Urothelium cell line (cell line): ENCODE data around the gene RBM47.

Experiments
- DNase-seq: peaks from one replicate; pipeline ENCODE4 v3.0.0; 2011; ENCODE audit warnings: low spot score, mixed read lengths
- FAIRE-seq: peaks from 2 replicates; lab custom pipeline; 2011; peaks lifted over from hg19 to GRCh38; lab: Jason Lieb, UNC

Gene RBM47

DNA sequence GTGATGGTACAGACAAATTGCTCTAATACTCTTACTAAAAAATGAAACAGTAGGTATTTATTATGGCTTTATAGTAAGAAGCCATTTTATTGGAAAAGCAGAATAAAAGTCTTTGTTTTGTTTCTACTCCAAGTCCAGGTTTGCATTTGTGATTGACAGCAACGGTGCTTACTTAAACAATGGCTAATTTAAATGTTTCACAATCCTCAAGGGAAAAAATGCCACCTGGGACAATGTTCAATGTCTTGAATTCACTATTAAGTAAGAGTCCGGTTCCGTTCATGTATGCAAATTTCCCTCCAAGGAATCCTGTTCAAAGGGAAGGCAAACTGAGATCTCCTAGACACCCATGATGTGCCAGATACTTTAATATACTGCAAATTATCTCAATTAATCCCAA, 123.6 kb downstream of the RBM47 start:
- no peak for FAIRE-seq
- DNase-seq = no peak

DNA sequence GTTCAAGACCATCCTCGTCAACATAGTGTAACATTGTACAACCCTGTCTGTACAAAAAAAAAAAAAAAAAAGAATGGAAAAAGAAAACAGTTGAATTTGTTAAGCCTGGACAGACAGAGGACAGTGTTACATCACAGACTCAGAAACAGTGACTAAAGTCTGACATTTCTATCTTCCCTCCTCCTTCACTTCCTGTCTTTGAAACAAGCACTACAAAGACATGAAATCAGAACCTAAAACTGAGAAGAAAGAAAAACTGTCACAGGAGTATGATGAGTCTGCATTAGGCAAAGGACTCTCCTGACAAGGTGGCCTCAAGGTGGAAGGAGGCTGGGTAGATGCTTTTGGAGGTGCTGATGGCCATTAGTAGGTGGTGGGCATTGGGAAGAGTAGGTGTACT, 126.7 kb downstream of the RBM47 start:
- FAIRE-seq (no peak), DNase-seq (no peak)

DNA sequence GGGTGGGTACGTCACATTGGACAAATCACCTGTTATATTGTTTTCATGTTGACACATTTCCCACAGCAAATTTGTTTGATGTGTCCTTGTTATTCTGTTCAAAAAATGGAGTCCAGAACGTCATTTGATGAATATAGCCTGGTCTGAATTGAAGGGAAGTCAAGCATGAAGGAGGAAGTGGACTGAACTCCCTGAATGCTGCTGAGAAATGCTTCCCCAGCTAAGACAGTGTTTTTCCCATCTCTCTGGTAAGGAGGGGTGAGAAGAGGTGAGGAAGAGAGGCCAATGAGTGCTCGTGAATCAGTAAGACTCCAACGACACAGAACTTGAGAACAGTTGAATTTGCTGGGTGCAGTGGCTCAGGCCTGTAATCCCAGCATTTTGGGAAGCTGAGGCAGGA, 127.4 kb downstream of the RBM47 start:
- DNase-seq = no peak
- no peak for FAIRE-seq

DNA sequence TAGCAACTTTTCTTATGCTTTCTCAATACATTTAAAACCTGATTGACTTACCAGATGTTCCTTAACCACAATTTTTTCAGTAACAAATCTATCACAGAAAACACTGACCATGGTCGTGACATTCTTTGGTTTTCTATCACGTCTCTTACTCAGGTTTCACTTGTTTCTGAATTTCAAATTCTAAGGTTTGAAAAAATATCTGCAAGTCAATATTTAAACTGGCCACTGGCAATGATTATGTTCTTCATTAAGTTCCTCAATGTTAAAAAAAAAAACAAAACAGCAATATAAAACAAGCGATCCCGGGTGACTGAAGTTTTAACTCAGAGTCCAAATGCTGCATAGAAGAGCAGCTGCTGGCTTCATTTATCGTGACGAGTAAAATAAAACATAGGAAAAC, 128.9 kb downstream of the RBM47 start:
- no peak for FAIRE-seq
- no peak for DNase-seq

GRCh38 chr4:40493160-40493559, 136.5 kb downstream of the RBM47 start:
- FAIRE-seq (no peak), DNase-seq (no peak)

- DNase-seq = no peak
- no peak for FAIRE-seq
Observed at GRCh38 chr4:40492691-40493090, 137.0 kb downstream of the RBM47 start.

- FAIRE-seq (no peak), DNase-seq (no peak)
Observed at GRCh38 chr4:40490481-40490880, 139.2 kb downstream of the RBM47 start.

GRCh38 chr4:40489961-40490360, 139.7 kb downstream of the RBM47 start:
- FAIRE-seq = no peak
- no peak for DNase-seq

- no peak for DNase-seq
- FAIRE-seq = no peak
Observed at GRCh38 chr4:40486534-40486933, 143.1 kb downstream of the RBM47 start.

DNA sequence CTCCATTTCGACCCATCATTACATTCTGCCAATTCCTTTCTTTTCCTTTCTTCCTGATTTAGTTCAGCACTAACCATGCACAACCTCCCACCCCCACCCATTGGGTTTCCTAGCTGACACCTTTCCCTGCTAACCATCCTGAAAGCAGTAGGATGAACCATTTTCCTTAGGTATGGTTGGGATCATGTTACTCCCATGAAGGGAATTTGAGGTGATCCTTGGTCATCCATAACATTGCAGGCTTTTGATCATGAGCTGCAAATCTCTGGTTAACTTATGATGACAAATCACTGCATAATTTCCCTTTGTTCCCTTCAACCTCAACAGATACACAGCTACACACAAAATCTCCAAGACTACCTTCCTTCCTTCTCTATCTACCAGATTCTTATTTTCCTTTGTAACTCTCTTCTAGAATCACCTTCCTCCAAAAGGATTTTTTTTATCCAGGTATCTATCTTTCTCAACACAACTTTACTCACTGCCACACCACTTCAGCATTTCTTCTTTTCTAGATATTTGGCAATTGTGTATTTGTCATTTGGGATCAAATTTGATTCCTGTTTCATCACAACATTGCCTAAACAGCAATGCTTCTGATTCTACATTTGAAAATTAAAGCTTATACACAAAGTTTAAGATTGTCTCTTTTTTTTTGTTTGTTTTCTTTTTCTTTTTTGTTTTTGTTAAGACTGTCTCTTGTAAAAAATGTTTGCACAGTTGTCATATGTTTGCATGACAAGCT, 145.1 kb downstream of the RBM47 start:
- DNase-seq = no peak
- no peak for FAIRE-seq

DNA sequence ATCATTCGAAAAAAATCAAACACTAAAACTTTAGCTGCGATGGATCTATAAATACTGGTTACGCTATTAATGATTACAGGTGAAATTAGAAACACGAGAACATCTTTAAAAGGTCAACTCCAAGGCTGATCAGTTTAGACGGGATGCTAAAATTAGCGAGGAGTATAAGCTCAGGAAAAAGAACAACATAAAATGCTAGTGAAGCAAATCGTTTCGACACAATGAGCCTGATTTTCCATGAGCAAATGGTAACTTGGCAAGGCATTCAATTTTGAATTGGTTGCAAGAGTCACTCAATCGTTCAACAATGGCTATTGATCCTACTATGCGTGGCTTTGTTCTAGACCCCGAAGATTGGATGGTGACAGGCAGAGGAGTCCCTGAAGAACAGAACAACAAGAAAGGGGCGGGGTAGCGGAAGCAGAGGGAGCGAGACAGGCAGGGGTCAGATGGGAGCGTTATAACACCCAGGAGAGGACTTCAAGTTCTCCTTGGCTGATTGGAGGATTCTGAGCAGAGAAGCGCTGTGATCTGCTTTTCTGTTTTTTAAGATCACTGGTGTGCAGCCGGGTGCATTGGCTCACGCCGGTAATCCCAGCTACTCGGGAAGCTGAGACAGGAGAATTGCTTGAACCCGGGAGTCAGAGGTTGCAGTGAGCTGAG, 146.5 kb downstream of the RBM47 start:
- DNase-seq = no peak

DNA sequence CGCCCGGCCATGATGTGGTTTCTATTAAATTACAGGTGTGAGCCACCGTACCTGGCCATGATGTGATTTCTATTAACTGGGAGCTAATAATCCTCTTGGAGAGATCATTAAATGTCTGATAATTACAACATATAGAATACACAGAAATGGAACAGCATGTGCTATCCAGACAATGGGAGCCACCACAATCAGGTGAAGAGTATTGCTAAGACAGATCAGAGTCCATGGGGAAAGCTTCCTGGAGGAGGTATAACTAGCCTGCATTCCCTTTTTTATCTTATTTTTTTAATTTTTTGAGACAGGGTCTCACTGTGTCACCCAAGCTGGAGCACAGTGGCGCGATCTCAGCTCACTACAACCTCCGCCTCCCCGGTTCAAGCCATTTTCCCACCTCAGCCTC, 147.7 kb downstream of the RBM47 start:
- no peak for DNase-seq
- FAIRE-seq = no peak

More for the DNA sequence above, 146.5 kb downstream of the RBM47 start:
- FAIRE-seq = no peak

GRCh38 chr4:40480291-40480690, 149.4 kb downstream of the RBM47 start:
- no peak for DNase-seq
- FAIRE-seq = no peak

DNA sequence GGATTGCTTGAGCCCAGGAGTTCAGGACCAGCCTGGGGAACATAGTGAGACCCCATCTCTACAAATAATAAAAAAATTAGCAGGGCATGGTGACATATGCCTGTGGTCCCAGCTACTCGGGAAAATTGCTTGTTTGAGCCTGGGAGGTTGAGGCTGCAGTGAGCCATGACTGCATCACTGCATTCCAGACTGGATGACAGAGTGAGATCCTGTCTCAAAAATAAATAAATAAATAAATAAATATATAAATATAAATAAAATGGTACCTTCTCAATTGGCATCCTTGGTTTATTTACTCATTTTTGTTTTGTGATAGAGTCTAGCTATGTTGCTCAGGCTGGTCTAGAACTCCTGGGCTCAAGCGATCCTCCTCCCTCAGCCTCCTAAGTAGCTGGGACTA, 150.3 kb downstream of the RBM47 start:
- no peak for FAIRE-seq
- no peak for DNase-seq

DNA sequence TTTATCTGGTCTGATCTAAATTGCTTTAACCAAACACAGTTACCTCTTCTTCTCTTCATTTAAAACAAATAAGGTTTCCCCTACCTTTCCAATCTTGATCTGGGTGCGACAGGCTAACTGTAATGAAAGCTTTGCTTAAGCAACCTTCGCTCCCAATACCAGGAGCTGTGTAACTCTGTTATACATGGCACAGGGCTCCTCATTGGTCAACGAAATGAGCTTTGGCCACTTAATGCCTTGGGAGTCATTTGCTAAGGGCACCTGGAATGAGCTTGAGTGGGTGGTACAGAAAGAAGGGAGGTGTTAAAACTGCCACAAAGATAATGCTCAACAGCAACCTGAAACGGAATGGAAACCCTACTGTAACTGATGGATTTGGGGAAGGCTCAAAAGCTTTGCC, 154.1 kb downstream of the RBM47 start:
- FAIRE-seq (no peak), DNase-seq (no peak)

- DNase-seq (no peak), FAIRE-seq (no peak)
Observed at GRCh38 chr4:40473578-40474388, 155.9 kb downstream of the RBM47 start.

- no peak for FAIRE-seq
- DNase-seq = no peak
Observed at GRCh38 chr4:40471923-40472322, 157.7 kb downstream of the RBM47 start.

GRCh38 chr4:40466789-40467188, 162.9 kb downstream of the RBM47 start:
- no peak for DNase-seq
- FAIRE-seq = no peak

GRCh38 chr4:40462326-40462725, 167.3 kb downstream of the RBM47 start:
- FAIRE-seq (no peak), DNase-seq (no peak)

- FAIRE-seq = no peak
- DNase-seq = no peak
Observed at GRCh38 chr4:40461879-40462278, 167.8 kb downstream of the RBM47 start.

- FAIRE-seq = no peak
- DNase-seq = no peak
Observed at GRCh38 chr4:40461062-40461461, 168.6 kb downstream of the RBM47 start.

- no peak for FAIRE-seq
Observed at GRCh38 chr4:40458683-40459082, 171.0 kb downstream of the RBM47 start.

More at GRCh38 chr4:40458683-40459082, 171.0 kb downstream of the RBM47 start:
- DNase-seq = no peak
